ENCODE data around the gene NEMP1. TPM values are rescaled to one million over a fixed set of nuclear protein-coding genes. Genes with fewer than 3 reads are reported as not detected.

NEMP1 gene
- total RNA-seq, 2 experiments from 2014 or later = 7.2 to 9.9 TPM

- no peaks in the 10 kb centered on the region for H3K27me3 ChIP-seq (ENCODE audit: control insufficient read depth in 1 of 2, insufficient read depth in 2 of 2, low read length in 2 of 2)
- peak; percentile 95 for ATAC-seq (ENCODE audit: poor library complexity)
- Mint-ChIP-seq H3K36me3 (ENCODE audit: low read depth) (peaks cover 37% of the 10 kb centered on the region), H3K27ac (peak overlapping the region; percentile 87), H3K9me3 (no peaks in the 10 kb centered on the region), H3K4me1 (ENCODE audit: low read depth) (peaks cover 34% of the 10 kb centered on the region), H3K27me3 (no peaks in the 10 kb centered on the region), H3K4me3 (peak overlapping the region; percentile 70)
- H3K27ac ChIP-seq (ENCODE audit: low read depth in 1 of 2, low read length in 2 of 2) = peak overlapping the region; percentile 70 to 82
- peaks cover 12% of the 10 kb centered on the region for H3K4me1 ChIP-seq (ENCODE audit: insufficient read depth, low read length)
- no peak for TF ChIP-seq CTCF (IDR thresholded peaks at IDR 0.05)
- intact Hi-C loops (cut with DNase I, micrococcal nuclease) = loop anchor here in 1 of 2 experiments (1.0 to 2.0 kb wide), 4 partner anchors 14 to 307 kb away; partner anchors contain the start of gene NEMP1
- no peaks in the 10 kb centered on the region for H3K9me3 ChIP-seq (ENCODE audit: control insufficient read depth in 1 of 2, insufficient read depth in 1 of 2, low read length in 2 of 2)
- POLR2A ChIA-PET = interaction anchor here (1.0 to 4.8 kb wide), 6 partner anchors 9 to 56 kb away, joined by 3 to 48 read pairs (median 3); partner anchors contain the start of genes NEMP1 and STAT6
- CTCF ChIA-PET = interaction anchor here (1.3 to 2.5 kb wide), 4 partner anchors 15 to 60 kb away, joined by 3 to 14 read pairs (median 5); partner anchors contain the start of genes NEMP1 and STAT6
- DNase-seq = peak in 8 of 14 experiments; percentile 6 to 92 (median 57)
- peak overlapping the region; percentile 39 for H3K4me3 ChIP-seq (ENCODE audit: low read length)
- peaks cover 19% of the 10 kb centered on the region for H3K36me3 ChIP-seq (ENCODE audit: insufficient read depth, low read length)
These were observed 14.5 kb downstream of the NEMP1 start for GRCh38 chr12:57063991-57064685.

GRCh38 chr12:57058454-57058853 lies 20.1 kb downstream of the NEMP1 start:
- POLR2A ChIA-PET = interaction anchor here (0.6 kb wide), 1 partner anchor 36 kb away, joined by 3 read pairs; no protein-coding TSS in a partner anchor

More at GRCh38 chr12:57058454-57058853, 20.1 kb downstream of the NEMP1 start:
- no peaks in the 10 kb centered on the region for H3K9me3 ChIP-seq (ENCODE audit: control insufficient read depth in 1 of 2, insufficient read depth in 1 of 2, low read length in 2 of 2)
- H3K4me3 ChIP-seq (ENCODE audit: low read length) = no peak overlapping the region
- ATAC-seq (ENCODE audit: poor library complexity) (no peak), DNase-seq (no peak)
- no peaks in the 10 kb centered on the region for H3K27me3 ChIP-seq (ENCODE audit: control insufficient read depth in 1 of 2, insufficient read depth in 2 of 2, low read length in 2 of 2)
- peaks cover 34% of the 10 kb centered on the region for H3K36me3 ChIP-seq (ENCODE audit: insufficient read depth, low read length)
- no peak for TF ChIP-seq CTCF (IDR thresholded peaks at IDR 0.05)
- Mint-ChIP-seq H3K27ac (no peak overlapping the region), H3K4me3 (no peak overlapping the region), H3K36me3 (ENCODE audit: low read depth) (peaks cover 46% of the 10 kb centered on the region), H3K9me3 (no peaks in the 10 kb centered on the region), H3K4me1 (ENCODE audit: low read depth) (peaks cover 15% of the 10 kb centered on the region), H3K27me3 (no peaks in the 10 kb centered on the region)
- H3K27ac ChIP-seq (ENCODE audit: low read depth in 1 of 2, low read length in 2 of 2) = no peak overlapping the region
- peaks cover 10% of the 10 kb centered on the region for H3K4me1 ChIP-seq (ENCODE audit: insufficient read depth, low read length)
- CTCF ChIA-PET = interaction anchor here (1.1 to 2.0 kb wide), 3 partner anchors 11 to 31 kb away, joined by 3 to 5 read pairs (median 3); no protein-coding TSS in a partner anchor
- intact Hi-C loops (cut with DNase I, micrococcal nuclease) = no loop called here
